HG02981 (cell line): ENCODE measurements around the gene NANOS3.
A peak's percentile ranks its signal among the peaks of the same experiment; 100 is the strongest.

Experiments used
- ATAC-seq: cut with Tn5 transposase; IDR thresholded peaks from one replicate; pipeline ENCODE4 v1.9.1; 2021; ENCODE audit warnings: mild to moderate bottlenecking, moderate library complexity; ENCODE audit not compliant: unreplicated experiment

Gene NANOS3

DNA sequence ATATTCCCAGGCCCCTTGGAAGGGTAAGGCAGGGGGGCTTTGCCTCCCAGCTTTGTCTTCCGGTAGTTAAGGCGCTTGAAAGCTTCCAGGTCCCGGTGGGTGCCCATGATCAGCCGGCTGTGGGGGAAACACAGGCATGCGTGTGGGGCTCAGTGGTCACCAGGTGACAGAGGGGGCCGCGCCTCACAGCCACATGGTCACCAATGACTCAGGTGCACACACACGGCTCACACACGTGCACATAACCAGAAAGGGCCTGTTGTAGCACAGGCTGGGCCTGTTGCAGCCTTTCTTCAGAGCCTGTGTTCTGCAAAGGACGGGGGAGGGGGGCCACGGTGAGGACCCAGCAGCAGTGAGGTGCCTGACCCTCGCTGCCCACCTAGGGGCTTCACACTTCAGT lies 5.9 kb downstream of the NANOS3 start:
- ATAC-seq: no peak

DNA sequence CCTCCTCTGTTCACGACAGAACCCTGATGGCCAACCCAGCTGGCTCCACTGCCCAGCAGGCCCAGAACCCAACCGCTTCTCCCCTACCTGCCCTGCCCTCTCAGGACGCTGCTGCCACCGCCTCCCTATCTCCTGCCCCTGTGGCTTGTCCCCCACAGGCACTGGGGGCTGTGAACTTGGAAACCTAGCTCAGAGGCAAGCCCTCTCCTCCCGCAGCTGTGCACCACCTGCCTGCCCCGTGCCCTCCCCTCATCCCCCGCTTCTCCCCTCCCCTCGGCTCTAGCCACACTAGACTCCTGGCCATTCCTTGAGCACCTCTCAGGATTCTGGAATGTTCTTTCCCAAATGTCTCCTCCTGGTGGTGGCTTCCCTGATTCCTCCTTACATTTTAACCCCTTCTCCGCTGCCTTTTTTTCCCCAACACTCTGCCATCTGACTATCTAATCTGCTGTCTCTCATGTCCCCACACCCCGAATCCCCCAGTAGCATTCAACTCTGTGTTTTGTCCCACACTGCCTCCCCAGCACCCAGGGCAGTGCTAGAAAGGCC lies 6.7 kb downstream of the NANOS3 start:
- ATAC-seq: no peak

DNA sequence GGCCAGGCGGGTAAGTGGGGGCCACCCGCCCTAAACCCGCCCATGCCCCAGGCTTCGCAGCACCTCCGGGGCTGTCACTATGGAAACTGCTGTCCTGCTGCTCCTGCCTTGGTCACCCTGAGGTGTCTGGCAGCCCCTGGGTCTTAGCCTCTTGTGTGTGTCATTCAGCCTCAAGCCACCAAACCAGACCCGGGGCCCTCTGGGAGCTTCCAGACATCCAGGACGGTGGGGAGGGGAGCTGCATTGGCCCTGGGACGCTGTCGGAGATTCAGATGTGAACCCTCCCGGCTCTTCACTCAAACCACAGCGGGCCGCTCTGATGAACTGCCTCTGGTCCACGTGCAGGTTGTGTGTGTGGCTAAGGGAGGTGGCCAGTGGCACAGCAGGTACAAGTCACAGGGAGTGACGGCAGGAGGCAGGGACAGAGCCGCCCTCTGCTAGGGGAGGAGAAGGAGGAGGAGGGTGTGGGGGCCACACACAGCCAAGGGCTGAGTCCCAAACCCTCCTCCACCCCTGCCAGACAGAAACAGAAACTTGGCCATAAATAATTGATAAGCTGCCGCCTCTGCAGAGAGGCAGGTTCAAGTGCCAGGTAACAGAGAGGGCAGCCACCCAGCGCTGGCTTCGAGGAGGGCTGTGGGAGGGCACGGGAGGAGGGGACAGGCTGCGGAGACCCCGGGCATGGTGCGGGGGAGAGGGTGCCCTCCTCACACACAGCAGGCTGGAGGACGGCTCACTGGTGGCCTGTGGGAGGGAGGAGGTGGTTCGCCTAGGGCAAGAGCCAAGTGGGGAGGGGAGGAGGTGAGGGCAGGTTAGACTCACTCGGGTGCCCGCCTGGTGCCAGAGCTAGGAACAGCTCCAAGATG lies 8.0 kb downstream of the NANOS3 start:
- ATAC-seq: no peak

DNA sequence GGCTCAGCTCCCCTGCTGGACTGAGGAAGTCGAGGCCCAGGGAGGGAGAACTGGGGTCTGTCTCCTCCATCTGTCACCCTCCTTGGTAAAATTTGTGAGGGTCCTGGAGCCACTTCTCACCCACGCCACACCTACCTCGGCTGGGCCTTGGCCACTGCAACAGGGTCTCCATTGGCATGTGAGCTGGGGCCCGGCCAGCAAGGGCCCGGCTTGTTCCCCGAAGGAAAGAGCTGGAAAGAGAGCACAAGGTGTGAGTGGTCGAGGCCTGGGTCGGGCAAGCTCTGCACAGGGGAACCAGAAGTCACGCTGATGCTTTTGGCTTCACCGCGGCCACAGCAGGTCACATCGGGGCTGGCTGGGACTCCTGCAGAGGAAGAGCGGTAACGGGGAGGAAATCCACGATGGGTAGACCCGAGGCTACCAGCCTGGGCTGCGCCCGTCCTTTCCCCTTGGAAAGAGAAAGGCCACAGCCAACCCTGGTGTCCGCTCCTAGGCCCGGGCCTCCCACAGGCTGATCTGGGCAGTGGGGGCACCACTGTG lies 9.0 kb downstream of the NANOS3 start:
- ATAC-seq: no peak

DNA sequence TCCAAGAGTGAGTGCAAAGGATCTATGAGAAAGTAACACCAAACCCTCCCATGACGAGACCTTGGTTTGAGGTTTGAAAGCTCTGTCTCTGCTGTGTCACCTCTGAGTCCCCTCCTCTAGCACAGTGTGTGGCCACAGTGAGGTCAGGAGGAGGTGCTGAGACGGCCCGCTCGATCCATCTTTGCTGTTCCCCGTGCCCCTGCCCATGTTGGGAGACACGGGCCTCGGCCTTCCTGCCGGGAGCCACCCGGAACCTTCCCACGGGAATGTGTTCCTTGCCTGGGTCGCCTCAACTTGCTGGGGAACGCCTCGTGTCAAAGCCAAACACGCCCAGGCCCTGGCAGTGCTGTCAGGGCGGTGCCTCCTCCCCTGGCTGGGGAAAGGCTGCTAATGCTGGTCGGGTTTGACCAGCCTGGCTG lies 10.1 kb downstream of the NANOS3 start:
- no peak for ATAC-seq

DNA sequence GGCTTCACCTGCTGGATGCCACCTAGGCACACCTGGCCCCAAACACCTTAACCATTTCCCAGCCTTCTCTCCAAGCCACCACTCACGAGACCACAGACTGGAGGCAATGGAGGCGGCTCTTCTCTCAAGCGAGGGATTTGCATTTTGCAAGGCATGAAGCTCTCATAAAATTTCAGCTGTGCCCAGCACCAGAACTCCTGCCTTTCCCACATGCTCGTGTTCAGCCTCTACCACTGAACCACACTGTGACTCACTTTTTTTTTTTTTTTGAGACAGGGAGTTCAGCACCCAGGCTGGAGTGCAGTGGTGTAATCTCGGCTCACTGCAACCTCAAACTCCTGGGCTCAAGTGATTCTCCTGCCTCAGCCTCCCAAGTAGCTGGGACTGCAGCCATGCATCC lies 10.6 kb downstream of the NANOS3 start:
- ATAC-seq: no peak

DNA sequence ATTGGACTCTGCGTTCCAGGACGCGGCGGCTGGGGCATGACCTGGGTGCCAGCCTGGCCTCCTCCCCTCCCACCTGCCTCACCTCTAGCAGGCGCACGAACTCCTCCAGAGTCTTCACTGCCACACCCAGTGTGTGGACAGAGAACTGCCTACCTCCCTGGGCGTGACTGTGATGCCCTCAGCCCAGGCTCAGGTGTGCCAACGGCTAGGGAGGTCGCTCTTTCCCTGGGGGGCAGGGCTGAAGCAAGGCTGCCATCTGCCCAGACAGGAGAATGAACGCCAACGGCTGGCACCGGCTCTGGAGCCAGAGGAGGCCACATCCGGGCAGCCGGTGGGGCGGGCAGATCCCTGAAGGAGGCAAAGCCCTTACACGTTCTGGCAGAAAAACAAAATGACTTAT lies 11.3 kb downstream of the NANOS3 start:
- no peak for ATAC-seq

DNA sequence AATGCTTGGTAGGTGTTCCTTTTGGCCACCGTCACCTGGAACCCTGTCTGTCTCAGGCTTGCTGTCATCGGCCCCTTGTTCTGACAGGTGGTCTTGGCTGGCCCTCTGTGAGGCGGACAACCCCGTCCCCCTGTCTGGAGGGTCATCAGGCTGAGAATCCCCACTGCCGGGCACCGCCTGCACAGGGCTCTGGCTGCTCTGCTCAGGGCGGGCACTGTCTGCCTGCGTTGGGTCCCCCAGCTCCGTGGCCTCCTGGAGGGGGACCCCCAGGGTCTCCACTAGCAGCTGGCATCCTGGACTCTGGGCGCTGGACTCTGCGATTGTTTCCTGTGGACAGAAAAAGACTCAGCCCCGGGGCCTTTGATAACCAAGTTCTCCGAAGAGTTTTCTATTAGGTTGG lies 13.2 kb downstream of the NANOS3 start:
- no peak for ATAC-seq

DNA sequence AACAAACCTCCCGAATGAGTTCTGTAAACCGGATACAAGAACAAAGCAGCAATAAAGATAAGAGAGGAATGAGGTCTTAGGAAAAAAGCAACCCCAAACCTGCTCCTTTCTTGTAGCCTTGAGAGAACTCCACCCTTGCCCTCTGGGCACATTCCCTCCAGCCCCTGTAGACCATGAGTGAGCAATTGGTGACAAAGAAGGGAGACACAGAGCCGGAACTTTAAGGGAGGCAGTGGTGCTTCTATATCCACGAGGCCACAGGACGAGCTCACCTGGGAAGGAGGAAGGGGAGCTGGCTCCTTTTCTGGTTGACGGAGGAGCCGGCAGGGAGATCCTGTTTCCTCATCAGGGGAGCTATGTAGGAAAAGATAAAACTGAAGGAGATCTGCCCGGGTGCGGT lies 15.9 kb downstream of the NANOS3 start:
- ATAC-seq: no peak

DNA sequence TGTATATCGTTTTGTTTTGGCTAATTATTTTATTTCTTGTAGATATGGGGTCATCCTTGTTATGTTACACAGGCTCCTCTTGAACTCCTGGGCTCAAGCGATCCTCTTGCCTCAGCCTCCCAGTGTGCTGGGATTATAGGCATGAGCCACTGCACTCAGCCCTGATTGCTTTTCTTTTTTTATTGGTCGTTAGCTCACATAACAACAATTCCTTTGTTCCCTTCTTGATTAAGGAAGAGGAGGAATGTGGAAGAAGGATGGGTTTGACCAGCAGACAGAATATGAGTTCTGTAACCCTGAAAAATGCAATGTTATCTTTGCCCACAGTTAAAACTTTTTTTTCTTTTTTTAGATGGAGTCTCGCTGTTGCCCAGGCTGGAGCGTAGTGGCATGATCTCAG lies 17.6 kb downstream of the NANOS3 start:
- ATAC-seq: no peak

DNA sequence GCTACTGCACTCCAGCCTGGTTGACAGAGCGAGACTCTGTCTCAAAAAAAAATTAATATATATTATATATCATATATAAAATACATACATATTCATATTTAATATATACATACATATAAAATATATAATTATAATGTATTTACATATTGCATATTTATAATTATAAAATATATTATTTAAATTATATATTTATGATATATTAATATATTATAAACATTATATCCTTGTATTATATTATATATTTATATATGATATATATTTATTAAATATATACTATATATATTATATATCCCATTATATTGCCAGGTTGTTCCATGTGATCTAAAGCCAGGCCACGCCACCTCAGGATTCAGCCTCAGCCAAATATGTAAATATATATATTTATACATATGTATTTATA lies 19.3 kb downstream of the NANOS3 start:
- no peak for ATAC-seq

DNA sequence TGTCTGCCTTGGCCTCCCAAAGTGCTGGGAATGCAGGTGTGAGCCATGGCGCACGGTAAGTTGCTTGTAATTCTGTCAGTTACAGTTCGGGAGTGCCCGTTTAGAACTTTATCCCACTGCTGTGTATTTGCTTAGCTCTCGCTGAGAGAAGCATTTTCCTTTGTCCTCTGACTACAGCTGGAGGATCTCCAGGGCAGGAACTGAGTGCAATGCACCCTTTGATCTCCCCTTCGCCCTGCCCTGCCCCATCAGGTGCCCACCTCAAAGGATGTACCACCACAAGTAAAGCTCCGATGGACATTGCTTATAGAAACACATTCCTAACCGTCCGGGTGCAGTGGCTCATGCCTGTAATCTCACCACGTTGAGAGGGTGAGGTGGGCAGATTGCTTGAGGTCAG lies 22.5 kb downstream of the NANOS3 start:
- ATAC-seq: no peak

DNA sequence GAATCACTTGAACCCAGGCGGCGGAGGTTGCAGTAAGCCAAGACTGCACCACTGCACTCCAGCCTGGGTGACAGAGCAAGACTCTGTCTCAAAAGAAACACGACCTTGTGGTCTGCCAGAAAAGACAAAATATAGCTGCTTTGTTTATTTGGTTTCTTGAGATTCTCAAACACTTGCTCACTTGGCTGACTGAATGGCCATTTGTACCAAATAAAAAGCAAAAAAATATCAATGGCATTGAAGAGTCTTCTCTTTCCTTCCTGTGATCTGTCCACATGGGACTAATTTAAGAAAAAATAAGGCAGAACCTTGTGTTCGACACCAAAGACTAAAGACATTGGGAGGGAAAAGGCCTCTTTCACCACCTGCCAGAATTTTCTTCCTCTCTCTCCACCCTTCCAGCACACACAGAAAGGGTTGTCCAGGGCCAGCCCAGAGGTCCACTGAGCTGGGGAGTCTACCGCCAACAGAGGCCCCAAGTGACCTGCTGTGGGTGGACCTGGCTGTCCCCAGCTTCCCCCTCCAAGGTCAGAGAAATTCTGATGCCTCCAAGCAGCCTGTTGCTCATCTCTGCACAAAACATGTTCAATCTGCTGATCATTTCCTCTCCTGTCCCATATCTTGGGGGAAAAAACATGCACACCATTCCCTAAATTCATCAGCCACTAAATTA lies 23.1 kb downstream of the NANOS3 start:
- no peak for ATAC-seq

DNA sequence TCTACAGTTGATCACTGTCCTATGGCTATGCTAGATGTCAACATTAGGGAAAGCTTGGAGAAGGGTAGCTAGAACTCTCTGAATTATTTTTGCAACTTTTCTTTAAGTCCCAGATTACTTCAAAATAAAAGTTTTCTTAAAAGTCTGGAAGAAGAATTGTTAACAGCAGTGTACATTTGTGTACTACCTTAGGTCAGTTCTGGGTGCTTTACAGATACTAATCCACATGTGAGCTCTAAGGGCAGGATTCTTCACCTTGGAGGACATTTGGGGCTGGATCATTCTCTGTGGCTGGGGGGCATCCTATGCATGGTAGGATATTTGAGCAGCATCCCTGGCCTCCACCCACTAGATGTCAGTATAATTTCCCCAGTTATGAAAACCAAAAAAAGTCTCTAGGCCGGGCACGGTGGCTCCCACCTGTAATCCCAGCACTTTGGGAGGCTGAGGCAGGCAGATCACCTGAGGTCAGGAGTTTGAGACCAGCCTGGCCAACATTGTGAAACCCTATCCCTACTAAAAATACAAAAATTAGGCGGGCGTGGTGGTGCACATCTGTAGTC lies 26.1 kb downstream of the NANOS3 start:
- no peak for ATAC-seq

DNA sequence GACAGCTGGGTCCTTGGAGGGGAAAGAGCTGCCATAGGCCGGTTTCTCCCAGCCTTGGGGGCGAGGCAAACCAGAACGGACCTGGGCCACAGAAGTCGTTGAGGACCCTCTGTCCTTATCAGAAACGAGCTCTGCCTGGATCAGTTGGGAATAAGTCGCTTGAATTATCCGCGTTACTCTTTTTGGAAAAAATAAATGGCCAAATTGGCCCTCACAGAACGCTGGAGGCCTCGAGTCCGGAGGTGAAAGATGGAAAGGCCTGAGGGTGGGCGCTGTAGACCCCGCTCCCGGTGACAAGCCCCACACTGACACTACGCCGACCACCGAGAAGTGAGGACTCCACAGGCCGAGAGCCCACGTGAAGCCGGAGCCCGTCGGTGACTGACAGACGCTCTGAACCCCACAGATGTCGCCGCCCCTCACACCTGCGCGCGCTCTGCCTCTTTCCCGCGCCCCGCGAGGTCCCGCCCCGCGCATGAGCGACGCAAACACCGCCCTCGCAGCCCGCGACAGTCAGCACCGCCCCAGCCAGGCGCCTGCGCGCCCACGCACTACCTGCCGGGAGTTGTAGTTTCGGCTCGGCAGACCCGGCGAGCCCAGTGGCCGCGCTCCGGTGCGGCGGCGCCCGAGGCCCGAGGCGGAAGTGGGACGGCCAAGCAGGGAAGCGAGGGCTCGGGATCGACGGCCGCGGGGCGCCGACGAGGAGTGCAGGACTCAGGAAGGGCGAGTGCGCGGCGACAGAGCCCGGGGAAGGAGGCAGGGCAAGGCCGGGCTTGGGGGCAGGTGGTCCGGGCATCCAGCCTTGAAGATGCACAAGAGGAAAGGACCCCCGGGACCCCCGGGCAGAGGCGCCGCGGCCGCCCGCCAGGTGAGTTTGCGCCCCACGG lies 28.9 kb downstream of the NANOS3 start, which contains the start of the genes BRME1 and CC2D1A:
TSS of gene BRME1 (minus strand) at position 484 of the 887 bp plus-strand sequence. CDS start 1,225 bp downstream, outside the sequence.
TSS of gene CC2D1A (plus strand) at position 568 of the 887 bp plus-strand sequence. CDS start at position 809, 241 bp downstream.
- peak; percentile 86 for ATAC-seq

DNA sequence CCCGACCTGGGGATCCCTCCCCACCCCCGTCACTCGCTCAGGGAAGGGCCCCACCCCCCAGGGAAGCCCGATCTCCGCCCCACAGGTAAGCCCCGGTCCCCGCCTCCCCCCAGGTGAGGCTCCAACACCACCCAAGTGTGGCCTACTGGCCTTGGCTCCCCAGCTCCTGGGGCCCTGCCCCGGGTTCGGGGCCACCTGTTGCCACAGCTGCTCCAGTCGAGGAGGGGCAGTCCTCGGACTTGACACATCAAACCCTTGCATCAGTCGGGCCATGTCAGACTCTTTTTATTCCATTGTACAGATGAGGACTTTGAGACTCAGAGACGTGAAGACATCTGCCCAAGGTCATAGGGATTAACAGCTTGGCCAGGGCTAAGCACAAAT lies 29.6 kb downstream of the NANOS3 start:
- peak; percentile 17 for ATAC-seq

DNA sequence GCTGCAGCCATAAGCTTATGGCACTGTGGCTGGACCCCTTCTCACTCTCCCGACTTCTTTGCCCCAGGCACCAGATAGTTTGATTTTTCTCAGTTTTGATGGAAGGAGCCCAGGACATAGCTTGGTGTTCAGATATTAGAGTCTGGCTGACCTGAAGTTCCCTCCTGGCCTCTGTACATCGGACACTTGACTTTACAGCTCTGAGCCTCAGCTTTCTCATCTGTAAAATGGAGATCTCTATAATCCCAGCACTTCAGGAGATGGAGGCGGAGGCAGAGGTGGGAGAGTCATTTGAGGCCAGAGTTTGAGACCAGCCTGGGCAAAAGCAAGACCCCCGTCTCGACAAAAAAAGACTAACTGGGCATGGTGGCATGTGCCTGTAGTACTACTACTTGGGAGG lies 30.0 kb downstream of the NANOS3 start:
- no peak for ATAC-seq

DNA sequence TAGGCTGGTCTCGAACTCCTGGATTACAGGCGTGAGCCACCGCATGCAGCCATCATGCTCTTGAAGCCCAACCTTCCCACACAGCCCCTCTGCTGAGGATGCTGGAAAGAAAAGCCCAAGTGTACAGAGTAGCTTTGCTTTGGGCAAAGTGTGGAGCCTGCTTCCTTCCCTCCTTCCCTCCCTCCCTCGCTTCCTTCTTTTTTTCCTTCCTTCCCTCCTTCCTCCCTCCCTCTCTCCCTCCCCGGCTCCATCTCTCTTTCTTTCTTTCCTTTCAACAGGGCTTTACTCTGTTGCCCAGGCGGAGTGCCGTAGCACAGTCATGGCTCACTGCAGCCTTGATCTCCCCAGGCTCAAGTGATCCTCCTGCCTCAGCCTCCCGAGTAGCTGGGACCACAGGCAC lies 31.7 kb downstream of the NANOS3 start:
- no peak for ATAC-seq

DNA sequence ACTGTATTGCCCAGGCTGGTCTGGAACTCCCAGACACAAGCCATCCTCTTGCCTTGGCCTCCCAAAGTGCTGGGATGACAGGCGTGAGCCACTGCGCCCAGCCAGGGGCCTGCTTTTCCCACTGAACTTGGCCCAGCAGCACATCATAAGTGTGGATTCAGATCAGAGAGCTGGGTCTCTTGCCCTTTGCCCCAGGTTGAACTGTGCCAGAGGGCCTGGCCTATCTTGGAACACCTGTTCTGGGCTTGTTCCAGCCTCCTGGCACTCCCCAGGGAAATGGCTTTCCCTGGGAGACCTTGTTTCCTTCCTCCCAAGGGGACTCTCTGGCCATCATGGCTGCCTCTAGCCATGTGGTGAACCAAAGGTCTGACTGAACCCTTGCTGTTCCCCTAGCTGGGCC lies 32.5 kb downstream of the NANOS3 start:
- ATAC-seq: no peak

DNA sequence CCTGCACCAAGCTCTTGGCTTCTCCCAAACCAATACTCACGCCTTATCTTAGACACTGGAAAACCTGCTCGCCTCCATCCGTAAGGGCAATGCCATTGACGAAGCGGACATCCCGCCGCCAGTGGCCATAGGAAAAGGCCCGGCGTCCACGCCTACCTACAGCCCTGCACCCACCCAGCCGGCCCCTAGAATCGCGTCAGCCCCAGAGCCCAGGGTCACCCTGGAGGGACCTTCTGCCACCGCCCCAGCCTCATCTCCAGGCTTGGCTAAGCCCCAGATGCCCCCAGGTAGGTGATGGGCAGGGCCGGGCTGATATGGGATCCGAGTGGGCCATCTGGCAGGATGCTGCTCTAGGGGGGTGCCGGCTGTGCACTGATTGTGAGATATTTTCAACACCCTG lies 36.4 kb downstream of the NANOS3 start:
- no peak for ATAC-seq
